Measurements from ENCODE around the gene NPTXR.
A peak's percentile ranks its signal among the peaks of the same experiment; 100 is the strongest.

NPTXR gene

DNA sequence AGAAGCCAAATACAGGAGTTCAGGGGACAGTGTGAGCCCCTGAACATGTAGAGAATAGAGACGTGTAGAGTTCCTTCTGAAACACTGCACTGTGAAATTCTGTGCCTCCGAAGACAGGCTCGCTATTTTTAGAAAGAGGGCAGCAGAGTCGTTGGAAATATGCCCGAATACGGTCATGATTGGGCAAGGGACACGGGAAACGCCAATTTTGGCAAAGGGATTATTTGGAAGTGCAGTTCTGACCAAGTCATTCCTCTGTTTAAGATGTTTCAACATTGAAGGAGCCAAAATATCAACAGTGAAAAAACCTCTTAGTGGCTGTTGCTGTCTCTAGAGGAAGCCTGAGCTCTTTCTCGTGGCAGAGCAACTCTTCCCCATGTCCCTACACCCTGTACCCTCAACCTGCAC lies 37.6 kb upstream of the NPTXR start:
- TF ChIP-seq, protein P1, sequence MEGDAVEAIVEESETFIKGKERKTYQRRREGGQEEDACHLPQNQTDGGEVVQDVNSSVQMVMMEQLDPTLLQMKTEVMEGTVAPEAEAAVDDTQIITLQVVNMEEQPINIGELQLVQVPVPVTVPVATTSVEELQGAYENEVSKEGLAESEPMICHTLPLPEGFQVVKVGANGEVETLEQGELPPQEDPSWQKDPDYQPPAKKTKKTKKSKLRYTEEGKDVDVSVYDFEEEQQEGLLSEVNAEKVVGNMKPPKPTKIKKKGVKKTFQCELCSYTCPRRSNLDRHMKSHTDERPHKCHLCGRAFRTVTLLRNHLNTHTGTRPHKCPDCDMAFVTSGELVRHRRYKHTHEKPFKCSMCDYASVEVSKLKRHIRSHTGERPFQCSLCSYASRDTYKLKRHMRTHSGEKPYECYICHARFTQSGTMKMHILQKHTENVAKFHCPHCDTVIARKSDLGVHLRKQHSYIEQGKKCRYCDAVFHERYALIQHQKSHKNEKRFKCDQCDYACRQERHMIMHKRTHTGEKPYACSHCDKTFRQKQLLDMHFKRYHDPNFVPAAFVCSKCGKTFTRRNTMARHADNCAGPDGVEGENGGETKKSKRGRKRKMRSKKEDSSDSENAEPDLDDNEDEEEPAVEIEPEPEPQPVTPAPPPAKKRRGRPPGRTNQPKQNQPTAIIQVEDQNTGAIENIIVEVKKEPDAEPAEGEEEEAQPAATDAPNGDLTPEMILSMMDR (IDR thresholded peaks at IDR 0.05; ENCODE audit: low read length, missing control alignments), result peak; percentile 10
- peak; percentile 92 for DNase-seq (ENCODE audit: low read depth)
- H3K4me3 ChIP-seq (replicated peaks; ENCODE audit: low read depth, low read length), result no peak overlapping the region

DNA sequence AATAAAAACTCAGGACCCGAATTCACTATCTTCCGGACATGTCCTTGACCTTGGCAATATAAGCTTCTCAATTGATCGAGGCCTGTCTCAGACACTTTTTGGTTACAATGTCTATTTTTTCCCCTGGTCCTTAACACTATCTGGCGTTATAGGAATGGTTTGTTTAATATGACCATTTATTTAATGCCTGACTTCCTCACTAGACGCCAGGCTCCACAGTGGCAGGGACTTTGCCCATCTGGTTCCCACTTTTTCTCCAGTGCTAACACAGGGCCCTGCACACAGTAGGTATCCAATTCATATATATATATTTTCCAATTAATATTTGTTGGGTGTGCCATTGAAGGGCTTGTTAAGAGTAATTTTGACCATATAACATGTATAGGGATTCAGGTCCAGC lies 36.1 kb upstream of the NPTXR start:
- TF ChIP-seq, protein P1 (IDR thresholded peaks at IDR 0.05; ENCODE audit: low read length, missing control alignments), result no peak
- H3K4me3 ChIP-seq (replicated peaks; ENCODE audit: low read depth, low read length), result no peak overlapping the region
- no peak for DNase-seq (ENCODE audit: low read depth)

DNA sequence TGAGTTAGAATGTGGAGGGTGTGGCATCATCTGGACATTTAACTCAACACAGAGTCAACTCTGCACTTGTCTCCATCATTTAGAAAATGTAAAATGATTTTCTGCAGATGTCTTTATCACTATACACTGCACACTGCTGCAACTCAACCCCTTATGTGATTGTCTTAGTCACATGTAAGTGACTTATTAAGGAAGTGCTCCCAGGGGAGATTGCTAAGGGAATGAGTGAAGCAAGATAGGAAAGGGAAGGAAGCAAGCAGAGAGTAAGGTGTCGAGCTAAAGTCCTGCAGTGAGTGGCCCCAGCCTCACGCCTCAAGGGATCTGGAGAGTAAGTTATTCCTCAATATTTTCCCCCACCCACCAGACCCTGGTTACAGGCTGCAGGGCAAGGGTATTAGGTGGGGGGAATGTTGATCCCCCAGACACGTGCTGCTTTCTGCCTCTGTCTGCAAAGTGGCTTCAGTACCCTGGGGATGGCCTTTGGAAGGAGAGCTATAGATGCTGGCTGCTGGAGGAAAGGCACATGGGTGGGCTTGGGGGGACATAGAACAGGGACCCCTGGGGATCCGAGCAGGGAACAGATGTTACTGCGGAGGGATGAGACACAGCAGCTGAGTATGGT lies 35.4 kb upstream of the NPTXR start:
- TF ChIP-seq, protein P1 (IDR thresholded peaks at IDR 0.05; ENCODE audit: low read length, missing control alignments), result no peak
- DNase-seq (ENCODE audit: low read depth), result no peak
- H3K4me3 ChIP-seq (replicated peaks; ENCODE audit: low read depth, low read length), result no peak overlapping the region

- TF ChIP-seq, protein P1 (IDR thresholded peaks at IDR 0.05; ENCODE audit: low read length, missing control alignments), result no peak
- no peak overlapping the region for H3K4me3 ChIP-seq (replicated peaks; ENCODE audit: low read depth, low read length)
- no peak for DNase-seq (ENCODE audit: low read depth)
These were observed 34.2 kb upstream of the NPTXR start for GRCh38 chr22:38878001-38878400.

- no peak for DNase-seq (ENCODE audit: low read depth)
- H3K4me3 ChIP-seq (replicated peaks; ENCODE audit: low read depth, low read length), result no peak overlapping the region
- TF ChIP-seq, protein P1 (IDR thresholded peaks at IDR 0.05; ENCODE audit: low read length, missing control alignments), result no peak
These were observed 30.8 kb upstream of the NPTXR start for GRCh38 chr22:38874529-38875222.

- no peak for DNase-seq (ENCODE audit: low read depth)
- TF ChIP-seq, protein P1 (IDR thresholded peaks at IDR 0.05; ENCODE audit: low read length, missing control alignments), result no peak
- H3K4me3 ChIP-seq (replicated peaks; ENCODE audit: low read depth, low read length), result no peak overlapping the region
These were observed 29.9 kb upstream of the NPTXR start for GRCh38 chr22:38873469-38874411.
